ENCODE data around the gene NCKAP1. TPM values are rescaled to one million over a fixed set of nuclear protein-coding genes. Genes with fewer than 3 reads are reported as not detected.
"Not testable (repeated sequence)": the region's sequence is repeated elsewhere in the genome, so short reads cannot be mapped to it uniquely, and the experiment has no call there.

Gene NCKAP1
- total and polyA plus RNA-seq, 2 donors from 2014 or later = 45.4 to 140 TPM

GRCh38 chr2:182962641-182963040 lies 75.6 kb downstream of the NCKAP1 start:
- intact Hi-C loops (cut with DNase I) = no loop called here
- Histone ChIP-seq H3K27ac (ENCODE audit: low read depth in 2 of 2, low read length in 2 of 2) (no peak overlapping the region), H3K36me3 (ENCODE audit: control insufficient read depth in 2 of 3, insufficient read depth in 3 of 3, low read length in 3 of 3) (peaks cover 2 to 7% (median 6%) of the 10 kb centered on the region in 3 donors), H3K4me1 (ENCODE audit: control insufficient read depth in 2 of 3, insufficient read depth in 2 of 3, low read depth in 1 of 3, low read length in 3 of 3) (no peaks in the 10 kb centered on the region), H3K9me3 (ENCODE audit: control insufficient read depth in 2 of 3, insufficient read depth in 1 of 3, low read length in 3 of 3) (no peaks in the 10 kb centered on the region), H3K4me3 (ENCODE audit: low read length in 3 of 3) (no peak overlapping the region), H3K27me3 (ENCODE audit: control insufficient read depth, insufficient read depth, low read length) (no peaks in the 10 kb centered on the region), H3K9ac (ENCODE audit: low read length in 3 of 3) (no peak overlapping the region)
- TF ChIP-seq, protein P1, sequence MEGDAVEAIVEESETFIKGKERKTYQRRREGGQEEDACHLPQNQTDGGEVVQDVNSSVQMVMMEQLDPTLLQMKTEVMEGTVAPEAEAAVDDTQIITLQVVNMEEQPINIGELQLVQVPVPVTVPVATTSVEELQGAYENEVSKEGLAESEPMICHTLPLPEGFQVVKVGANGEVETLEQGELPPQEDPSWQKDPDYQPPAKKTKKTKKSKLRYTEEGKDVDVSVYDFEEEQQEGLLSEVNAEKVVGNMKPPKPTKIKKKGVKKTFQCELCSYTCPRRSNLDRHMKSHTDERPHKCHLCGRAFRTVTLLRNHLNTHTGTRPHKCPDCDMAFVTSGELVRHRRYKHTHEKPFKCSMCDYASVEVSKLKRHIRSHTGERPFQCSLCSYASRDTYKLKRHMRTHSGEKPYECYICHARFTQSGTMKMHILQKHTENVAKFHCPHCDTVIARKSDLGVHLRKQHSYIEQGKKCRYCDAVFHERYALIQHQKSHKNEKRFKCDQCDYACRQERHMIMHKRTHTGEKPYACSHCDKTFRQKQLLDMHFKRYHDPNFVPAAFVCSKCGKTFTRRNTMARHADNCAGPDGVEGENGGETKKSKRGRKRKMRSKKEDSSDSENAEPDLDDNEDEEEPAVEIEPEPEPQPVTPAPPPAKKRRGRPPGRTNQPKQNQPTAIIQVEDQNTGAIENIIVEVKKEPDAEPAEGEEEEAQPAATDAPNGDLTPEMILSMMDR (IDR thresholded peaks at IDR 0.05; ENCODE audit: borderline replicate concordance, extremely low read depth, insufficient read depth) = no peak
- FAIRE-seq = peak; percentile 27
- no peak for DNase-seq

GRCh38 chr2:182960869-182961268 lies 77.4 kb downstream of the NCKAP1 start:
- H3K4me3 ChIP-seq (ENCODE audit: low read length in 3 of 3); FAIRE-seq; intact Hi-C loops (cut with DNase I); H3K27ac ChIP-seq (ENCODE audit: low read depth in 2 of 2, low read length in 2 of 2); H3K27me3 ChIP-seq (ENCODE audit: control insufficient read depth, insufficient read depth, low read length); H3K9ac ChIP-seq (ENCODE audit: low read length in 3 of 3); H3K9me3 ChIP-seq (ENCODE audit: control insufficient read depth in 2 of 3, insufficient read depth in 1 of 3, low read length in 3 of 3); DNase-seq; H3K4me1 ChIP-seq (ENCODE audit: control insufficient read depth in 2 of 3, insufficient read depth in 2 of 3, low read depth in 1 of 3, low read length in 3 of 3): not testable (repeated sequence)
- H3K36me3 ChIP-seq (ENCODE audit: control insufficient read depth in 2 of 3, insufficient read depth in 3 of 3, low read length in 3 of 3) = peaks cover 6 to 13% (median 7%) of the 10 kb centered on the region in 3 donors

DNA sequence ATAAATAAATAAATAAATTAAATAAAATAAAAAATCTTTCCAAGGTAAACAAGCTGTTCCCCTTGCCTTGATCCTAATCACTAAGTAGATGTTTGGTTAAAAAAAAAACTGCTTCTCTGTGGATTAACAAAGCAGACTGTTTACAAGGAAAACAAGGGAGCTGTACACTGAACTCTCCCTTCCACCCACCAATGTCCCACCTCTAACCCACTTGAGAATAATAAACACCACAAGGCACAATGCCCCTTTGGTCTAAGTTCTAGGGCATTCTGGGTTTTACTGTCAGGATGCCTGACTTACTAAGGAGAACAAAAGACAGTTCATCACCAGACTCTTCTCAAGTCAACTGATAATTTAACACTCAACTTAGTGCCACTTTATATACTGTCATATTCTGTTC lies 83.5 kb downstream of the NCKAP1 start:
- Histone ChIP-seq H3K9ac (ENCODE audit: low read length in 3 of 3) (no peak overlapping the region), H3K36me3 (ENCODE audit: control insufficient read depth in 2 of 3, insufficient read depth in 3 of 3, low read length in 3 of 3) (peaks cover 4 to 18% (median 10%) of the 10 kb centered on the region in 3 donors), H3K4me3 (ENCODE audit: low read length in 3 of 3) (no peak overlapping the region), H3K4me1 (ENCODE audit: control insufficient read depth in 2 of 3, insufficient read depth in 2 of 3, low read depth in 1 of 3, low read length in 3 of 3) (no peaks in the 10 kb centered on the region), H3K27ac (ENCODE audit: low read depth in 2 of 2, low read length in 2 of 2) (no peak overlapping the region), H3K27me3 (ENCODE audit: control insufficient read depth, insufficient read depth, low read length) (no peaks in the 10 kb centered on the region), H3K9me3 (ENCODE audit: control insufficient read depth in 2 of 3, insufficient read depth in 1 of 3, low read length in 3 of 3) (no peaks in the 10 kb centered on the region)
- intact Hi-C loops (cut with DNase I) = no loop called here
- FAIRE-seq = no peak
- DNase-seq = no peak
- TF ChIP-seq, protein P1 (IDR thresholded peaks at IDR 0.05; ENCODE audit: borderline replicate concordance, extremely low read depth, insufficient read depth) = no peak

DNA sequence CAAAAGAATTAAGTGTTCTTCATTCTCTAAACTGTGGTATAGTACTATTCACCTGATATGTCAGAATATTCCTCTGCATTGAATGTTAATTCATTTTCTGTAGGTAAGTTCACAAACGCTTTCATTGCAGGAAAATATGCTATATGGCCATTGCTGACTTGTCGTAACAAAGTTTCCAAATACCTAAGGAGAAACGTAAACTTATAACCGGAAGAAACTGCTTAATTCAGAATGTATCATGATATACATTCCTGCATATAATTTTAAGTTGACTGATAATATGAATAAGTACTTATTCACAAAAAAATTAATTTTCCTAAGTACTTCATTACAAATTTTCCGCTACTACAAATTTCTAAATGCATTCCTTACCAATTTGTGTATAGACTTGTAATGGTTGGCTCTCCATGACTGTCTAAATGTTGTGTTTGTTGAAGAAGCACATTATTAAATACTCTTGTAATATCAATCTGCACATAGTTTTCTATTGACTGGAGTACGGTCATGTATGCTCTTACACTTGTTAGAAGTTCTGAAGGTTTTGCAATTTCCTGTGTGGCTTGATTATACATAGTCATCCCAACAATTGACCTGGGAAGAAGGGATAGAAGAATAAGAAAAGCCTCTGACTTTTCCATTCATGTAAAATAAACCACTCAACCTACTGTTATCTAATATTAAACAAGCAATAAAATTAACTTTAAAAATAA lies 85.4 kb downstream of the NCKAP1 start:
- peaks cover 4 to 18% (median 10%) of the 10 kb centered on the region in 3 donors for H3K36me3 ChIP-seq (ENCODE audit: control insufficient read depth in 2 of 3, insufficient read depth in 3 of 3, low read length in 3 of 3)
- no peaks in the 10 kb centered on the region for H3K27me3 ChIP-seq (ENCODE audit: control insufficient read depth, insufficient read depth, low read length)
- intact Hi-C loops (cut with DNase I) = no loop called here
- FAIRE-seq (no peak), DNase-seq (no peak)
- TF ChIP-seq, protein P1 (IDR thresholded peaks at IDR 0.05; ENCODE audit: borderline replicate concordance, extremely low read depth, insufficient read depth) = no peak
- H3K27ac ChIP-seq (ENCODE audit: low read depth in 2 of 2, low read length in 2 of 2) = no peak overlapping the region
- H3K9me3 ChIP-seq (ENCODE audit: control insufficient read depth in 2 of 3, insufficient read depth in 1 of 3, low read length in 3 of 3) = no peaks in the 10 kb centered on the region
- H3K4me3 ChIP-seq (ENCODE audit: low read length in 3 of 3) = no peak overlapping the region
- no peak overlapping the region for H3K9ac ChIP-seq (ENCODE audit: low read length in 3 of 3)
- no peaks in the 10 kb centered on the region for H3K4me1 ChIP-seq (ENCODE audit: control insufficient read depth in 2 of 3, insufficient read depth in 2 of 3, low read depth in 1 of 3, low read length in 3 of 3)
